SU-DHL-6 (cell line): ENCODE results near the gene SDC1.

Experiments used
- H2AFZ ChIP-seq: fragments of 200-600 bp; sonication (generic); 2 replicates; pipeline ENCODE4 v1.6.1; 2014; ENCODE audit warnings: low read depth, mild to moderate bottlenecking, moderate library complexity, mixed read lengths, antibody characterized with exemption, low read length; ENCODE audit not compliant: severe bottlenecking
- H3F3A ChIP-seq: fragments of 200-600 bp; shearing (Covaris generic); 2 replicates; pipeline ENCODE4 v1.6.0; 2016; ENCODE audit warnings: antibody characterized with exemption, mild to moderate bottlenecking; ENCODE audit not compliant: insufficient read depth
- H3K27ac ChIP-seq: fragments of 200-600 bp; sonication (generic); 2 replicates; pipeline ENCODE4 v1.5.1; 2016; ENCODE audit warnings: low read depth, mild to moderate bottlenecking, low read length, moderate library complexity, mixed read lengths
- H3K27me3 ChIP-seq: fragments of 200-600 bp; sonication (generic), shearing (Covaris generic); 2 replicates; pipeline ENCODE4 v1.6.0; 2014; ENCODE audit warnings: mild to moderate bottlenecking, low read length
- H3K36me3 ChIP-seq: fragments of 200-600 bp; sonication (generic); 2 replicates; pipeline ENCODE4 v1.6.1; 2014; ENCODE audit warnings: mild to moderate bottlenecking, low read length, mixed read lengths
- H3K4me2 ChIP-seq: fragments of 300-600, 200-600 bp; shearing (Covaris generic), sonication (generic); 2 replicates; pipeline ENCODE4 v1.6.0; 2014; ENCODE audit warnings: low read length, low read depth, mild to moderate bottlenecking; ENCODE audit not compliant: poor library complexity, severe bottlenecking
- H3K4me3 ChIP-seq: fragments of 200-600 bp; sonication (generic); 2 replicates; pipeline ENCODE4 v1.5.1; 2014; ENCODE audit warnings: antibody characterized with exemption, low read length, mild to moderate bottlenecking, mixed read lengths; ENCODE audit not compliant: insufficient read depth, poor library complexity, severe bottlenecking
- H3K79me2 ChIP-seq: fragments of 200-600 bp; sonication (generic); 2 replicates; pipeline ENCODE4 v1.6.1; 2014; ENCODE audit warnings: mild to moderate bottlenecking, low read length, moderate library complexity; ENCODE audit not compliant: insufficient read depth
- H3K9ac ChIP-seq: fragments of 200-600 bp; sonication (generic); 2 replicates; pipeline ENCODE4 v1.7.0; 2014; ENCODE audit warnings: mild to moderate bottlenecking, low read length
- H3K9me2 ChIP-seq: fragments of 200-600 bp; sonication (generic); replicated peaks from 2 replicates; pipeline ENCODE4 v1.6.1; 2014; ENCODE audit warnings: low read length; ENCODE audit not compliant: insufficient read depth
- H3K9me3 ChIP-seq: fragments of 200-600 bp; sonication (generic); 2 replicates; pipeline ENCODE4 v1.6.1; 2014; ENCODE audit warnings: low read length, mixed read lengths; ENCODE audit not compliant: insufficient read depth
- H4K20me1 ChIP-seq: fragments of 200-600 bp; sonication (generic); 2 replicates; pipeline ENCODE4 v1.6.1; 2014; ENCODE audit warnings: low read depth, mild to moderate bottlenecking, antibody characterized with exemption, low read length, moderate library complexity, mixed read lengths
- CTCF ChIP-seq: fragments of 200-600 bp; sonication (generic); IDR thresholded peaks from one replicate; pipeline ENCODE4 v1.5.1; 2017; ENCODE audit warnings: antibody characterized with exemption, mild to moderate bottlenecking, low read length, moderate library complexity; ENCODE audit not compliant: insufficient read depth, poor library complexity, severe bottlenecking
- EZH2phosphoT487 ChIP-seq: fragments of 200-600 bp; sonication (generic), shearing (Covaris generic); conservative IDR thresholded peaks from 2 replicates; pipeline ENCODE4 v1.6.1; 2018; ENCODE audit warnings: mild to moderate bottlenecking, antibody characterized with exemption, low read length, moderate library complexity, mixed read lengths

Gene SDC1

GRCh38 chr2:20212459-20212870 lies 12.5 kb downstream of the SDC1 start:
- H4K20me1 ChIP-seq, result no peaks in the 10 kb centered on the region
- TF ChIP-seq CTCF (no peak), EZH2phosphoT487 (no peak)
- no peak overlapping the region for H3K4me2 ChIP-seq
- no peak overlapping the region for H3K27ac ChIP-seq
- no peaks in the 10 kb centered on the region for H3F3A ChIP-seq
- H3K4me3 ChIP-seq, result no peak overlapping the region
- no peaks in the 10 kb centered on the region for H3K27me3 ChIP-seq
- H3K9me2 ChIP-seq, result no peaks in the 10 kb centered on the region
- no peak overlapping the region for H2AFZ ChIP-seq
- H3K9me3 ChIP-seq, result no peaks in the 10 kb centered on the region
- H3K36me3 ChIP-seq, result no peaks in the 10 kb centered on the region
- no peaks in the 10 kb centered on the region for H3K79me2 ChIP-seq
- H3K9ac ChIP-seq, result no peak overlapping the region

GRCh38 chr2:20211860-20212458 lies 13.0 kb downstream of the SDC1 start:
- Histone ChIP-seq H3K9me2 (no peaks in the 10 kb centered on the region), H3K79me2 (no peaks in the 10 kb centered on the region), H3K27ac (no peak overlapping the region), H3K4me3 (no peak overlapping the region), H3K36me3 (no peaks in the 10 kb centered on the region), H3F3A (no peaks in the 10 kb centered on the region), H4K20me1 (no peaks in the 10 kb centered on the region), H3K27me3 (no peaks in the 10 kb centered on the region), H3K9ac (no peak overlapping the region), H3K4me2 (no peak overlapping the region), H2AFZ (no peak overlapping the region), H3K9me3 (no peaks in the 10 kb centered on the region)
- TF ChIP-seq CTCF (no peak), EZH2phosphoT487 (no peak)

- Histone ChIP-seq H2AFZ (no peak overlapping the region), H3F3A (no peaks in the 10 kb centered on the region), H3K4me2 (no peak overlapping the region), H3K4me3 (no peak overlapping the region), H3K27me3 (no peaks in the 10 kb centered on the region), H3K9me3 (no peaks in the 10 kb centered on the region), H4K20me1 (no peaks in the 10 kb centered on the region), H3K36me3 (no peaks in the 10 kb centered on the region), H3K9ac (no peak overlapping the region), H3K9me2 (no peaks in the 10 kb centered on the region), H3K79me2 (no peaks in the 10 kb centered on the region), H3K27ac (no peak overlapping the region)
- TF ChIP-seq EZH2phosphoT487 (no peak), CTCF (no peak)
Measured at GRCh38 chr2:20211420-20211819, 13.5 kb downstream of the SDC1 start.
